Ovary (tissue), 3 donors: ENCODE data around the gene TJP2.

Source experiments
- EP300 ChIP-seq: sonication (generic); formaldehyde crosslinking; IDR thresholded peaks from one replicate; pipeline ENCODE4 v1.6.1; 2017; ENCODE audit warnings: antibody characterized with exemption
- POLR2A ChIP-seq: fragments of 450-650 bp; IDR thresholded peaks from one replicate; pipeline ENCODE4 v1.6.1; 2017; ENCODE audit warnings: antibody characterized with exemption, mild to moderate bottlenecking, moderate library complexity
- TF ChIP-seq, protein P1 (sequence below), 3 donors: fragments of 450-650 bp in 2 of 3; fragments of 200-600 bp in 1 of 3; IDR thresholded peaks; one replicate each; pipeline versions ENCODE4 v1.5.1 to v1.8.0; 2016 to 2022; ENCODE audit warnings: antibody characterized with exemption in 3 of 3, mild to moderate bottlenecking in 1 of 3
- donor health status: DM: no; HTN: no; CAD: no.

DNA sequence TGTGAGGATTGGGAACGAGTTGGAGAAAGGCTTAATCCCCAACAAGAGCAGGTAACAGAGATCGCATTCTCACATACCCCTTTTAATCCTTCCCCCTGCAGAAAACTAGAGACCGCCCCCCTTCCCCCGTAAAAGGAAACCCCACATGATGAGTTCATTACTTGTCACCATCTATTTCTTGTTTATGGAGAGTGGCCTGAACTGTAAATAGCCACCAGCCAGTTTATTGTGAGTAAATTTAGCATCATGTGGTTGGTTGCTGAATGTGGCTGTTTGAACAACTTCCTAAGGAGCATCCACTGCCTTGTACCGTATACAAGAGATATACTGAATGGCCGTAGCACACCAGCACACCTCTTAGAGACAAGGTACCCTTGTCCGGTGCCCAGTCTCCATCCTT, 62.1 kb downstream of the TJP2 start:
- TF ChIP-seq POLR2A (no peak), EP300 (no peak)
- TF ChIP-seq, protein P1, sequence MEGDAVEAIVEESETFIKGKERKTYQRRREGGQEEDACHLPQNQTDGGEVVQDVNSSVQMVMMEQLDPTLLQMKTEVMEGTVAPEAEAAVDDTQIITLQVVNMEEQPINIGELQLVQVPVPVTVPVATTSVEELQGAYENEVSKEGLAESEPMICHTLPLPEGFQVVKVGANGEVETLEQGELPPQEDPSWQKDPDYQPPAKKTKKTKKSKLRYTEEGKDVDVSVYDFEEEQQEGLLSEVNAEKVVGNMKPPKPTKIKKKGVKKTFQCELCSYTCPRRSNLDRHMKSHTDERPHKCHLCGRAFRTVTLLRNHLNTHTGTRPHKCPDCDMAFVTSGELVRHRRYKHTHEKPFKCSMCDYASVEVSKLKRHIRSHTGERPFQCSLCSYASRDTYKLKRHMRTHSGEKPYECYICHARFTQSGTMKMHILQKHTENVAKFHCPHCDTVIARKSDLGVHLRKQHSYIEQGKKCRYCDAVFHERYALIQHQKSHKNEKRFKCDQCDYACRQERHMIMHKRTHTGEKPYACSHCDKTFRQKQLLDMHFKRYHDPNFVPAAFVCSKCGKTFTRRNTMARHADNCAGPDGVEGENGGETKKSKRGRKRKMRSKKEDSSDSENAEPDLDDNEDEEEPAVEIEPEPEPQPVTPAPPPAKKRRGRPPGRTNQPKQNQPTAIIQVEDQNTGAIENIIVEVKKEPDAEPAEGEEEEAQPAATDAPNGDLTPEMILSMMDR (IDR thresholded peaks at IDR 0.05): no peak
